HepG2 (cell line): ENCODE data around the gene CD7. TPM values are rescaled to one million over a fixed set of nuclear protein-coding genes. Genes with fewer than 3 reads are reported as not detected.
A peak's percentile ranks its signal among the peaks of the same experiment; 100 is the strongest.

Experiments used
- ATF3 ChIP-seq: sonication (generic); formaldehyde crosslinking; IDR thresholded peaks from 2 replicates; pipeline ENCODE4 v1.4.0; 2020; ENCODE audit warnings: missing genetic modification reagents
- FOXJ3 ChIP-seq: sonication (generic); formaldehyde crosslinking; IDR thresholded peaks from 2 replicates; pipeline ENCODE4 v1.4.0; 2020; ENCODE audit warnings: missing genetic modification reagents, mild to moderate bottlenecking, borderline replicate concordance
- FOXM1 ChIP-seq: sonication (generic); formaldehyde crosslinking; IDR thresholded peaks from 2 replicates; pipeline ENCODE4 v1.5.0; 2020; ENCODE audit warnings: missing genetic modification reagents
- GMEB1 ChIP-seq: sonication (generic); formaldehyde crosslinking; IDR thresholded peaks from 2 replicates; pipeline ENCODE4 v1.5.1; 2020; ENCODE audit warnings: missing genetic modification reagents, mild to moderate bottlenecking, borderline replicate concordance
- MED13 ChIP-seq: sonication (generic); formaldehyde crosslinking; IDR thresholded peaks from 2 replicates; pipeline ENCODE4 v1.5.0; 2020; ENCODE audit warnings: missing genetic modification reagents
- NCOR1 ChIP-seq: fragments of 200-600 bp; sonication (generic); IDR thresholded peaks from 2 replicates; pipeline ENCODE4 v1.7.0; 2017; ENCODE audit warnings: antibody characterized with exemption, low read length, borderline replicate concordance
- NFE2L2 ChIP-seq: fragments of 150-350 bp; IDR thresholded peaks from 2 replicates; pipeline ENCODE4 v1.6.1; 2014; ENCODE audit warnings: low read length
- NFIB ChIP-seq: sonication (generic); formaldehyde crosslinking; IDR thresholded peaks from 2 replicates; pipeline ENCODE4 v1.9.0; 2021; ENCODE audit warnings: missing genetic modification reagents, mild to moderate bottlenecking, borderline replicate concordance
- NR2C2 ChIP-seq: sonication (generic); formaldehyde crosslinking; IDR thresholded peaks from 2 replicates; pipeline ENCODE4 v1.4.0; 2020; ENCODE audit warnings: missing genetic modification reagents, mild to moderate bottlenecking, moderate library complexity, borderline replicate concordance
- PHB2 ChIP-seq: fragments of 450-650 bp; IDR thresholded peaks from 2 replicates; pipeline ENCODE4 v1.6.1; 2018; ENCODE audit not compliant: partially characterized antibody
- PHF21A ChIP-seq: sonication (generic); formaldehyde crosslinking; IDR thresholded peaks from 2 replicates; pipeline ENCODE4 v1.5.0; 2020; ENCODE audit warnings: mild to moderate bottlenecking, missing genetic modification reagents
- SATB2 ChIP-seq: sonication (generic); formaldehyde crosslinking; IDR thresholded peaks from 2 replicates; pipeline ENCODE4 v1.5.0; 2020; ENCODE audit warnings: missing genetic modification reagents
- SMARCC2 ChIP-seq: fragments of 450-650 bp; IDR thresholded peaks from 2 replicates; pipeline ENCODE4 v1.6.1; 2017; ENCODE audit warnings: antibody characterized with exemption, mild to moderate bottlenecking
- SRF ChIP-seq: IDR thresholded peaks from 2 replicates; pipeline ENCODE4 v1.6.1; 2011; ENCODE audit warnings: mild to moderate bottlenecking, low read depth, low read length, moderate library complexity
- TEAD2 ChIP-seq: sonication (generic); formaldehyde crosslinking; IDR thresholded peaks from 2 replicates; pipeline ENCODE4 v1.9.0; 2021; ENCODE audit warnings: missing genetic modification reagents
- UBTF ChIP-seq: sonication (generic); formaldehyde crosslinking; IDR thresholded peaks from 2 replicates; pipeline ENCODE4 v1.4.0; 2020; ENCODE audit warnings: mild to moderate bottlenecking, missing genetic modification reagents
- XRCC5 ChIP-seq: fragments of 200-400 bp; formaldehyde crosslinking; optimal IDR thresholded peaks from 2 replicates; pipeline ENCODE3; 2017; ENCODE audit warnings: mild to moderate bottlenecking, low read length
- ZBTB46 ChIP-seq: sonication (generic); formaldehyde crosslinking; IDR thresholded peaks from 2 replicates; pipeline ENCODE4 v1.4.0; 2020; ENCODE audit warnings: mild to moderate bottlenecking, missing genetic modification reagents, borderline replicate concordance
- ZNF12 ChIP-seq: sonication (generic); formaldehyde crosslinking; IDR thresholded peaks from 2 replicates; pipeline ENCODE4 v1.5.0; 2020; ENCODE audit warnings: missing genetic modification reagents
- ZNF205 ChIP-seq: IDR thresholded peaks from 2 replicates; pipeline ENCODE4 v1.6.1; 2018; ENCODE audit warnings: missing biosample characterization, missing genetic modification reagents
- ZNF468 ChIP-seq: sonication (generic); formaldehyde crosslinking; IDR thresholded peaks from 2 replicates; pipeline ENCODE4 v1.8.0; 2022; ENCODE audit warnings: mild to moderate bottlenecking, moderate library complexity, missing genetic modification reagents
- ZNF619 ChIP-seq: sonication (generic); formaldehyde crosslinking; IDR thresholded peaks from 2 replicates; pipeline ENCODE4 v1.4.0; 2020; ENCODE audit warnings: mild to moderate bottlenecking, missing genetic modification reagents
- ZNF747 ChIP-seq: sonication (generic); formaldehyde crosslinking; IDR thresholded peaks from 2 replicates; pipeline ENCODE4 v1.8.1; 2023; ENCODE audit warnings: missing genetic modification reagents, mild to moderate bottlenecking, borderline replicate concordance
- ZSCAN29 ChIP-seq: sonication (generic); formaldehyde crosslinking; conservative IDR thresholded peaks from 2 replicates; pipeline ENCODE4 v1.4.0; 2020; ENCODE audit warnings: mild to moderate bottlenecking, missing genetic modification reagents
- ZZZ3 ChIP-seq: sonication (generic); formaldehyde crosslinking; IDR thresholded peaks from 2 replicates; pipeline ENCODE4 v1.4.0; 2020; ENCODE audit warnings: missing genetic modification reagents, mild to moderate bottlenecking, borderline replicate concordance
- polyA plus RNA-seq, 8 experiments: library from polyadenylated mRNA; depleted of rRNA in 3 of 8; stranded (reverse) in 7 of 8; unstranded in 1 of 8; fragments of >200 nt; fragmentation: Illumina TruSeq in 4 of 8; extraction: Trizol in 4 of 8; gene quantifications; 2 replicates each; pipeline versions ENCODE4 v1.2.1 to v1.2.3, GENCODE V29; 2011 to 2016; ENCODE audit warnings: low read depth in 4 of 8, missing spikeins in 1 of 8, mixed read lengths in 1 of 8; ENCODE audit not compliant: insufficient read depth in 1 of 8
- total RNA-seq, 5 experiments: library from RNA; depleted of rRNA; stranded (reverse); fragments of >200 nt; fragmentation: Illumina TruSeq; extraction: Trizol; gene quantifications; 2 replicates each; pipeline ENCODE4 v1.2.3, GENCODE V29; 2016; ENCODE audit warnings: low read depth in 1 of 5

CD7 gene
- total and polyA plus RNA-seq, 2 of the 13 experiments (the other 11 are each of a cell fraction or from before 2014, with no cell fraction given) = 67.6 to 76.4 TPM

- TF ChIP-seq UBTF (CRISPR knock-in tag) (peak; percentile 73), ZNF12 (CRISPR knock-in tag) (peak; percentile 77), ATF3 (CRISPR knock-in tag) (no peak), ZNF747 (CRISPR knock-in tag) (no peak; the same call in 1 of the 2 replicates), NR2C2 (CRISPR knock-in tag) (peak; percentile 87), ZNF205 (CRISPR knock-in tag) (peak; percentile 79; the same call in 1 of the 2 replicates), GMEB1 (CRISPR knock-in tag) (peak; percentile 77), NFE2L2 (no peak), FOXM1 (CRISPR knock-in tag) (no peak), SRF (no peak), ZBTB46 (CRISPR knock-in tag) (no peak), PHB2 (no peak), ZNF619 (CRISPR knock-in tag) (peak; percentile 94; the same call in 1 of the 2 replicates), NCOR1 (peak; percentile 98), SMARCC2 (no peak), FOXJ3 (CRISPR knock-in tag) (peak; percentile 59), ZSCAN29 (peak; percentile 88), NFIB (CRISPR knock-in tag) (no peak), SATB2 (no peak), ZNF468 (no peak; the same call in 1 of the 2 replicates), ZZZ3 (no peak; the same call in 1 of the 2 replicates), PHF21A (CRISPR knock-in tag) (peak; percentile 73), MED13 (CRISPR knock-in tag) (no peak), XRCC5 (no peak), TEAD2 (no peak)
Measured at GRCh38 chr17:82287868-82288801, 29.3 kb downstream of the CD7 start (continued).
